A673 (cell line): ENCODE measurements around the gene TCFL5. TPM values are rescaled to one million over a fixed set of nuclear protein-coding genes. Genes with fewer than 3 reads are reported as not detected.
"Not testable (repeated sequence)": the region's sequence is repeated elsewhere in the genome, so short reads cannot be mapped to it uniquely, and the experiment has no call there.

ENCODE experiments used
- BruUV-seq: library from RNA; stranded (reverse); fragments of 400-500 nt; replicated peaks from 2 replicates; lab custom pipeline; 2021; lab: Mats Ljungman, UMichigan
- CTCF ChIA-PET: fragments of 300-600 bp; sonication (Branson Sonifier 250); formaldehyde crosslinking; loops from one replicate; lab custom pipeline; 2022; ENCODE audit warnings: antibody characterized with exemption; lab: Charles Lee
- POLR2A ChIA-PET: fragments of 300-600 bp; sonication (Branson Sonifier 250); formaldehyde crosslinking; loops from one replicate; lab custom pipeline; 2022; ENCODE audit warnings: antibody characterized with exemption; ENCODE audit not compliant: low non-redundant PET; lab: Charles Lee
- DNase-seq: peaks from one replicate; pipeline ENCODE4 v3.0.0-alpha.2; 2015; ENCODE audit warnings: low spot score
- H3K27ac ChIP-seq: fragments of 200-600 bp; sonication (generic); 2 replicates; pipeline ENCODE4 v1.5.1; 2016; ENCODE audit warnings: mixed run types, low read depth, mild to moderate bottlenecking, mixed read lengths, antibody characterized with exemption, low read length; ENCODE audit not compliant: poor library complexity, severe bottlenecking
- H3K27me3 ChIP-seq: fragments of 200-600 bp; sonication (generic); replicated peaks from 2 replicates; pipeline ENCODE4 v1.6.1; 2017; ENCODE audit warnings: mixed run types, low read depth, mild to moderate bottlenecking, mixed read lengths, antibody characterized with exemption, low read length; ENCODE audit not compliant: insufficient read depth, poor library complexity
- H3K36me3 ChIP-seq: fragments of 200-600 bp; sonication (generic); 2 replicates; pipeline ENCODE4 v1.6.1; 2016; ENCODE audit warnings: mixed run types, mild to moderate bottlenecking, mixed read lengths, antibody characterized with exemption, low read length; ENCODE audit not compliant: insufficient read depth, poor library complexity, severe bottlenecking
- H3K4me1 ChIP-seq: fragments of 200-600 bp; sonication (generic); 2 replicates; pipeline ENCODE4 v1.6.1; 2017; ENCODE audit warnings: mixed run types, mild to moderate bottlenecking, mixed read lengths, antibody characterized with exemption, low read length; ENCODE audit not compliant: insufficient read depth, poor library complexity, severe bottlenecking
- H3K4me3 ChIP-seq: fragments of 200-600 bp; sonication (generic); 2 replicates; pipeline ENCODE4 v1.5.1; 2016; ENCODE audit warnings: low read depth, mixed run types, mild to moderate bottlenecking, mixed read lengths, low read length; ENCODE audit not compliant: poor library complexity, severe bottlenecking
- H3K9me3 ChIP-seq: fragments of 200-600 bp; sonication (generic); 2 replicates; pipeline ENCODE4 v1.6.1; 2016; ENCODE audit warnings: mixed run types, low read depth, mild to moderate bottlenecking, mixed read lengths, antibody characterized with exemption, low read length; ENCODE audit not compliant: poor library complexity, severe bottlenecking
- EZH2 ChIP-seq: fragments of 200-600 bp; sonication (generic); IDR thresholded peaks from 2 replicates; pipeline ENCODE4 v1.6.1; 2017; ENCODE audit warnings: borderline replicate concordance, low read depth, mild to moderate bottlenecking, mixed read lengths, antibody characterized with exemption, low read length; ENCODE audit not compliant: poor library complexity, severe bottlenecking
- intact Hi-C: fragments of 100-400 bp; cut with micrococcal nuclease; formaldehyde crosslinking; loops from one replicate; pipeline ENCODE4 v1.10.0; 2022; ENCODE audit not compliant: unreplicated experiment
- total RNA-seq: library from RNA; stranded (reverse); gene quantifications from 2 replicates; pipeline ENCODE4 v1.2.3, GENCODE V29; 2021
- TF ChIP-seq, protein P1 (sequence below): fragments of 300-800, 200-600 bp; sonication (generic); conservative IDR thresholded peaks from 2 replicates; pipeline ENCODE4 v1.5.1; 2017; ENCODE audit warnings: low read depth, mild to moderate bottlenecking, antibody characterized with exemption, low read length, moderate library complexity, mixed read lengths

Gene TCFL5
- total RNA-seq, 1 experiment from 2014 or later: 13.9 TPM

- Histone ChIP-seq H3K27me3 (no peaks in the 10 kb centered on the region), H3K27ac (no peak overlapping the region), H3K4me3 (no peak overlapping the region), H3K36me3 (peaks cover 48% of the 10 kb centered on the region), H3K9me3 (no peaks in the 10 kb centered on the region), H3K4me1 (peaks cover 5% of the 10 kb centered on the region)
- intact Hi-C loops: no loop called here
- no peak for TF ChIP-seq EZH2
- TF ChIP-seq, protein P1, sequence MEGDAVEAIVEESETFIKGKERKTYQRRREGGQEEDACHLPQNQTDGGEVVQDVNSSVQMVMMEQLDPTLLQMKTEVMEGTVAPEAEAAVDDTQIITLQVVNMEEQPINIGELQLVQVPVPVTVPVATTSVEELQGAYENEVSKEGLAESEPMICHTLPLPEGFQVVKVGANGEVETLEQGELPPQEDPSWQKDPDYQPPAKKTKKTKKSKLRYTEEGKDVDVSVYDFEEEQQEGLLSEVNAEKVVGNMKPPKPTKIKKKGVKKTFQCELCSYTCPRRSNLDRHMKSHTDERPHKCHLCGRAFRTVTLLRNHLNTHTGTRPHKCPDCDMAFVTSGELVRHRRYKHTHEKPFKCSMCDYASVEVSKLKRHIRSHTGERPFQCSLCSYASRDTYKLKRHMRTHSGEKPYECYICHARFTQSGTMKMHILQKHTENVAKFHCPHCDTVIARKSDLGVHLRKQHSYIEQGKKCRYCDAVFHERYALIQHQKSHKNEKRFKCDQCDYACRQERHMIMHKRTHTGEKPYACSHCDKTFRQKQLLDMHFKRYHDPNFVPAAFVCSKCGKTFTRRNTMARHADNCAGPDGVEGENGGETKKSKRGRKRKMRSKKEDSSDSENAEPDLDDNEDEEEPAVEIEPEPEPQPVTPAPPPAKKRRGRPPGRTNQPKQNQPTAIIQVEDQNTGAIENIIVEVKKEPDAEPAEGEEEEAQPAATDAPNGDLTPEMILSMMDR: no peak
- POLR2A ChIA-PET: no interaction called here
- DNase-seq: no peak
- CTCF ChIA-PET: no interaction called here
- no TSS peak for BruUV-seq
Observed at GRCh38 chr20:62850333-62850974, 11.2 kb downstream of the TCFL5 start.

DNA sequence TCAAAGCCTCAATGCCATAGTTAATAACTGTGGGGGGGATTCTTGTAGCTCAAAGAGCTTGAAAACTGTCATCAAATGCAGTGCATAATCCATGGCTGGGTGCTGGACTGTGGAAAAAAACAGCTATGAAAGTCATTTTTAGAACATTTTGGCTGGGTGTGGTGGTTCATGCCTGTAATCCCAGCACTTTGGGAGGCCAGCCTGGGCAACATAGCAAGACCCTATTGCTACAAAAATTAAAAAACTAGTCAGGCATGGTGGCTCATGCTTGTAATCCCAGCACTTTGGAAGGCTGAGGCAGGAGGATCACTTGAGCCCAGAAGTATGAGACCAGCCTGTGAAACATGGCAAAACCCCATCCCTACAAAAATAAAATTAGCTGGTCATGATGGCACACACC, 12.2 kb downstream of the TCFL5 start:
- Histone ChIP-seq H3K27me3 (no peaks in the 10 kb centered on the region), H3K4me3 (no peak overlapping the region), H3K27ac (no peak overlapping the region), H3K36me3 (peaks cover 41% of the 10 kb centered on the region), H3K9me3 (no peaks in the 10 kb centered on the region), H3K4me1 (peaks cover 5% of the 10 kb centered on the region)
- intact Hi-C loops: no loop called here
- no TSS peak for BruUV-seq
- ChIA-PET CTCF (no interaction called here), POLR2A (no interaction called here)
- TF ChIP-seq EZH2: no peak
- TF ChIP-seq, protein P1: no peak
- DNase-seq: no peak

DNA sequence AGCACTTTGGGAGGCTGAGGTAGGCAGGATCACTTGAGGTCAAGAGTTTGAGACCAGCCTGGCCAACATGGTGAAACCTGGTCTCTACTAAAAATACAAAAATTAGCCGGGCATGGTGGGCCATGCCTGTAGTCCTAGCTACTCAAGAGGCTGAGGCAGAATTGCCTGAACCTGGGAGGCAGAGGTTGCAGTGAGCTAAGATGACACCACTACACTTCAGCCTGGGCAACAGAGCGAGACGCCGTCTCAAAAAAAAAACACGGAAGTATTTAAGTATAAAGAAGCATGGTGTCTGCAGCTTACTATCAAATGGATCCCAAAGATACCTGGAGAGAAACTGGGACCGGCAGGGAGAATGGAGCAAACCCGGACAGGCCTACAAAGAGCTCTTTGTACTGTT, 12.7 kb downstream of the TCFL5 start:
- H3K4me3 ChIP-seq, H3K27me3 ChIP-seq, H3K27ac ChIP-seq, H3K9me3 ChIP-seq, BruUV-seq, intact Hi-C loops, POLR2A ChIA-PET, DNase-seq, H3K4me1 ChIP-seq: not testable (repeated sequence)
- CTCF ChIA-PET: interaction anchor here (0.7 kb wide), 1 partner anchor 26 kb away, joined by 3 read pairs; no protein-coding TSS in a partner anchor
- peaks cover 36% of the 10 kb centered on the region for H3K36me3 ChIP-seq
